ENCODE data around the gene IRF6. TPM values are rescaled to one million over a fixed set of nuclear protein-coding genes. Genes with fewer than 3 reads are reported as not detected.
A peak's percentile ranks its signal among the peaks of the same experiment; 100 is the strongest.

The IRF6 gene
- polyA plus RNA-seq, 1 donor from 2014 or later: not detected

DNA sequence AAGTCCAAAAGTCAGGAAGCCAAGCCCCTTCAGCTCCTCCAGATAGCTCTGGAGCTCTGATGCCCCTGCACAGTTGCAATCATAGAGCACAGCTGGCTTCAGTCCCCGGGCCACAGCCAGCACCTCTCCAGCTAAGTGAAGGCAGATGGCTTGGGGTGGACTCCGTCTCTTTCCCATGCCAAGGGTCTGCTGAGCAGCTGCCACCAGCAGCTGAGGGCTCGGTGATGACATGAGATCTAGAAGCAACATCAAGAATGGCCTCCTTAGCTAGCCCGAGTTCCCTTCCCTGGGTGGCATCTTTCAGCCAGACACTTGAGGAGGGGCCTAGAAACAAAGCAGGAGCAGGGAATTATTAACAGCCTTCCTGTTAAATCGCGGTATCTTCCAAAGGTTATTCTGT, 22.6 kb downstream of the IRF6 start:
- no peaks in the 10 kb centered on the region for H3F3A ChIP-seq (ENCODE audit: insufficient read depth, low read length, poor library complexity, severe bottlenecking)
- H3K9ac ChIP-seq (ENCODE audit: low read length): no peak overlapping the region
- H2AFZ ChIP-seq (ENCODE audit: low read depth, low read length): no peak overlapping the region

GRCh38 chr1:209780268-209780667, 25.7 kb downstream of the IRF6 start:
- H3K9me2 ChIP-seq (ENCODE audit: insufficient read depth, low read length): no peaks in the 10 kb centered on the region
- no peak overlapping the region for H3K4me3 ChIP-seq (ENCODE audit: low read length)
- no peaks in the 10 kb centered on the region for H3F3A ChIP-seq (ENCODE audit: insufficient read depth, low read length, poor library complexity, severe bottlenecking)
- no peaks in the 10 kb centered on the region for H3K36me3 ChIP-seq (ENCODE audit: insufficient read depth, low read length)
- no peak overlapping the region for H3K4me2 ChIP-seq (ENCODE audit: low read length)
- TF ChIP-seq MXI1 (conservative IDR thresholded peaks at IDR 0.05; ENCODE audit: poor library complexity, severe bottlenecking): no peak
- TF ChIP-seq, protein P1, sequence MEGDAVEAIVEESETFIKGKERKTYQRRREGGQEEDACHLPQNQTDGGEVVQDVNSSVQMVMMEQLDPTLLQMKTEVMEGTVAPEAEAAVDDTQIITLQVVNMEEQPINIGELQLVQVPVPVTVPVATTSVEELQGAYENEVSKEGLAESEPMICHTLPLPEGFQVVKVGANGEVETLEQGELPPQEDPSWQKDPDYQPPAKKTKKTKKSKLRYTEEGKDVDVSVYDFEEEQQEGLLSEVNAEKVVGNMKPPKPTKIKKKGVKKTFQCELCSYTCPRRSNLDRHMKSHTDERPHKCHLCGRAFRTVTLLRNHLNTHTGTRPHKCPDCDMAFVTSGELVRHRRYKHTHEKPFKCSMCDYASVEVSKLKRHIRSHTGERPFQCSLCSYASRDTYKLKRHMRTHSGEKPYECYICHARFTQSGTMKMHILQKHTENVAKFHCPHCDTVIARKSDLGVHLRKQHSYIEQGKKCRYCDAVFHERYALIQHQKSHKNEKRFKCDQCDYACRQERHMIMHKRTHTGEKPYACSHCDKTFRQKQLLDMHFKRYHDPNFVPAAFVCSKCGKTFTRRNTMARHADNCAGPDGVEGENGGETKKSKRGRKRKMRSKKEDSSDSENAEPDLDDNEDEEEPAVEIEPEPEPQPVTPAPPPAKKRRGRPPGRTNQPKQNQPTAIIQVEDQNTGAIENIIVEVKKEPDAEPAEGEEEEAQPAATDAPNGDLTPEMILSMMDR (IDR thresholded peaks at IDR 0.05; ENCODE audit: poor library complexity, severe bottlenecking): no peak
- no peak for TF ChIP-seq REST (IDR thresholded peaks at IDR 0.05; ENCODE audit: borderline replicate concordance)
- TF ChIP-seq EP300 (conservative IDR thresholded peaks at IDR 0.05; ENCODE audit: poor library complexity, severe bottlenecking): no peak
- no peak for TF ChIP-seq SMC3 (conservative IDR thresholded peaks at IDR 0.05; ENCODE audit: poor library complexity)
- no peak for TF ChIP-seq POLR2AphosphoS5 (IDR thresholded peaks at IDR 0.05)
- no peak for TF ChIP-seq RAD21 (conservative IDR thresholded peaks at IDR 0.05)
- no peak for TF ChIP-seq EZH2 (IDR thresholded peaks at IDR 0.05; ENCODE audit: borderline replicate concordance, insufficient read depth, low read length, poor library complexity, severe bottlenecking)
- no peak for TF ChIP-seq TAF1 (IDR thresholded peaks at IDR 0.05; ENCODE audit: low read depth)
- H4K20me1 ChIP-seq (ENCODE audit: insufficient read depth): no peaks in the 10 kb centered on the region
- no peaks in the 10 kb centered on the region for H3K9me3 ChIP-seq (ENCODE audit: low read length)
- no peaks in the 10 kb centered on the region for H3K79me2 ChIP-seq (replicated peaks; ENCODE audit: insufficient read depth, low read length)
- H3K9ac ChIP-seq (ENCODE audit: low read length): no peak overlapping the region
- no peak overlapping the region for H3K27ac ChIP-seq (ENCODE audit: low read length)
- H2AFZ ChIP-seq (ENCODE audit: low read depth, low read length): no peak overlapping the region
- H3K27me3 ChIP-seq (ENCODE audit: insufficient read depth, low read depth, low read length): no peaks in the 10 kb centered on the region

More for the DNA sequence above, 22.6 kb downstream of the IRF6 start:
- TF ChIP-seq, protein P1 (IDR thresholded peaks at IDR 0.05; ENCODE audit: poor library complexity, severe bottlenecking): no peak
- TF ChIP-seq REST (IDR thresholded peaks at IDR 0.05; ENCODE audit: borderline replicate concordance) (no peak), EP300 (conservative IDR thresholded peaks at IDR 0.05; ENCODE audit: poor library complexity, severe bottlenecking) (no peak)
- no peaks in the 10 kb centered on the region for H3K36me3 ChIP-seq (ENCODE audit: insufficient read depth, low read length)
- no peak overlapping the region for H3K27ac ChIP-seq (ENCODE audit: low read length)
- peak overlapping the region; percentile 75 for H3K4me2 ChIP-seq (ENCODE audit: low read length)
- no peaks in the 10 kb centered on the region for H3K9me2 ChIP-seq (ENCODE audit: insufficient read depth, low read length)
- no peaks in the 10 kb centered on the region for H4K20me1 ChIP-seq (ENCODE audit: insufficient read depth)
- no peaks in the 10 kb centered on the region for H3K27me3 ChIP-seq (ENCODE audit: insufficient read depth, low read depth, low read length)
- H3K4me3 ChIP-seq (ENCODE audit: low read length): peak overlapping the region; percentile 79
- no peaks in the 10 kb centered on the region for H3K79me2 ChIP-seq (replicated peaks; ENCODE audit: insufficient read depth, low read length)
- H3K9me3 ChIP-seq (ENCODE audit: low read length): no peaks in the 10 kb centered on the region
